Psoas muscle (tissue), 8 donors: Measurements from ENCODE around the gene EEF1AKMT1. TPM values are rescaled to one million over a fixed set of nuclear protein-coding genes. Genes with fewer than 3 reads are reported as not detected.

Experiments
- ATAC-seq, 4 donors: fragments of 200-7000 bp; cut with Tn5 transposase; one replicate each; pipeline ENCODE4 v1.9.1; 2020; ENCODE audit warnings: moderate library complexity in 3 of 4, mild to moderate bottlenecking in 2 of 4
- DNase-seq, 2 donors: peaks; one replicate each; pipeline ENCODE4 v3.0.0-alpha.2; 2020
- H3K27ac ChIP-seq: fragments of 200-600 bp; one replicate; pipeline ENCODE4 v1.8.0; 2022
- H3K27me3 ChIP-seq, 3 donors: fragments of 200-600 bp in 1 of 3; one replicate each; pipeline versions ENCODE4 v1.6.1 to v1.8.0; 2013 to 2022; ENCODE audit warnings: low read length in 2 of 3, mild to moderate bottlenecking in 2 of 3, moderate library complexity in 1 of 3; ENCODE audit not compliant: insufficient read depth in 3 of 3
- H3K36me3 ChIP-seq, 2 donors: fragments of 200-600 bp in 1 of 2; one replicate each; pipeline versions ENCODE4 v1.6.1 to v1.8.0; 2013 to 2022; ENCODE audit warnings: low read depth in 1 of 2, mild to moderate bottlenecking in 1 of 2, moderate library complexity in 1 of 2; ENCODE audit not compliant: insufficient read depth in 1 of 2
- H3K4me1 ChIP-seq: fragments of 200-600 bp; one replicate; pipeline ENCODE4 v1.8.0; 2022
- H3K4me3 ChIP-seq: fragments of 200-600 bp; one replicate; pipeline ENCODE4 v1.8.0; 2022; ENCODE audit warnings: mild to moderate bottlenecking
- H3K9me3 ChIP-seq: fragments of 200-600 bp; one replicate; pipeline ENCODE4 v1.8.0; 2022
- CTCF ChIP-seq: fragments of 200-600 bp; IDR thresholded peaks from one replicate; pipeline ENCODE4 v1.8.0; 2022; ENCODE audit warnings: antibody characterized with exemption
- WGBS, 3 donors: extraction: QIAGEN DNeasy Blood & Tissue Kit; methylation state at CpG; one replicate each; pipeline versions ENCODE4 v1.1.6 to v1.1.7; 2013; 5-methylcytosine and 5-hydroxymethylcytosine counted together
- intact Hi-C, 2 donors: fragments of 100-400 bp; cut with DNase I; formaldehyde crosslinking; loops; one replicate each; pipeline versions ENCODE4 v1.11.0 to v1.14.2; 2022
- polyA plus RNA-seq, 3 donors: library from polyadenylated mRNA; stranded (reverse); fragments of 200-250 nt; gene quantifications; one replicate each; pipeline ENCODE4 v1.2.3, GENCODE V29; 2013
- total RNA-seq, 4 donors: library from RNA; stranded (reverse); fragmentation: NEBNext Ultra II Directional in 2 of 4; extraction: Animal tissue kit (Norgen Biotek cat#: 25700) in 2 of 4; gene quantifications; one replicate each; pipeline versions ENCODE4 v1.2.1 to v1.2.4, GENCODE V29; 2021 to 2023
- donor health status: healthy with polysubstance abuse.
- donor health status: DM: no; HTN: no; CAD: no; lungs with moderate emphysema.
- donor health status: Bipolar disorder and iron deficiency.
- donor health status: healthy.
- donor health status: DM: yes; HTN: yes; CAD: no.
- donor health status: DM: no; HTN: no; CAD: no.
- donor health status: DM: no; HTN: no; CAD: no.
- donor health status: DM: yes; HTN: yes; CAD: no.

The EEF1AKMT1 gene
- total and polyA plus RNA-seq, 7 donors, result 5.1 to 9.9 (median 8.2) TPM

GRCh38 chr13:20782116-20782708 lies 8.5 kb upstream of the EEF1AKMT1 start:
- Histone ChIP-seq H3K27me3 (no peaks in the 10 kb centered on the region), H3K4me3 (no peak overlapping the region), H3K4me1 (peaks cover 3% of the 10 kb centered on the region), H3K9me3 (no peaks in the 10 kb centered on the region), H3K36me3 (peaks cover 7 to 80% of the 10 kb centered on the region in 2 donors), H3K27ac (no peak overlapping the region)
- DNase-seq (no peak), ATAC-seq (no peak)
- no peak for TF ChIP-seq CTCF
- intact Hi-C loops, result no loop called here
- WGBS, 3 donors, result 72 to 87% (median 73%) methylated on average over 3 of the region's 3 CpGs

GRCh38 chr13:20780317-20780716 lies 6.6 kb upstream of the EEF1AKMT1 start:
- 70 to 86% (median 82%) methylated on average over 1 of the region's 1 CpG for WGBS, 3 donors
- Histone ChIP-seq H3K4me1 (peaks cover 3% of the 10 kb centered on the region), H3K4me3 (no peak overlapping the region), H3K27ac (no peak overlapping the region), H3K36me3 (peaks cover 5 to 63% of the 10 kb centered on the region in 2 donors), H3K9me3 (no peaks in the 10 kb centered on the region), H3K27me3 (no peaks in the 10 kb centered on the region)
- ATAC-seq, result no peak
- intact Hi-C loops, result no loop called here
- no peak for TF ChIP-seq CTCF
- DNase-seq, result no peak

- DNase-seq (no peak), ATAC-seq (no peak)
- TF ChIP-seq CTCF, result no peak
- Histone ChIP-seq H3K27me3 (no peaks in the 10 kb centered on the region), H3K4me3 (no peak overlapping the region), H3K27ac (no peak overlapping the region), H3K9me3 (no peaks in the 10 kb centered on the region), H3K4me1 (peaks cover 3% of the 10 kb centered on the region), H3K36me3 (peaks cover 5 to 54% of the 10 kb centered on the region in 2 donors)
- 83 to 92% (median 88%) methylated on average over 7 of the region's 7 CpGs for WGBS, 3 donors
- intact Hi-C loops, result loop anchor here in 1 of 2 donors (10.0 kb wide), 1 partner anchor 255 kb away; the partner anchor contains the start of gene CRYL1
Observed at GRCh38 chr13:20779405-20779804, 5.6 kb upstream of the EEF1AKMT1 start.

- ATAC-seq (no peak), DNase-seq (no peak)
- no peaks in the 10 kb centered on the region for H3K9me3 ChIP-seq
- peaks cover 5 to 43% of the 10 kb centered on the region in 2 donors for H3K36me3 ChIP-seq
- no peak overlapping the region for H3K27ac ChIP-seq
- no peaks in the 10 kb centered on the region for H3K27me3 ChIP-seq
- peaks cover 3% of the 10 kb centered on the region for H3K4me1 ChIP-seq
- intact Hi-C loops, result loop anchor here in 1 of 2 donors (10.0 kb wide), 1 partner anchor 254 kb away; the partner anchor contains the start of gene CRYL1
- no peak overlapping the region for H3K4me3 ChIP-seq
- no peak for TF ChIP-seq CTCF
- WGBS, 3 donors, result 90 to 96% (median 93%) methylated on average over 1 of the region's 1 CpG
Observed at GRCh38 chr13:20778311-20778710, 4.5 kb upstream of the EEF1AKMT1 start.

- Histone ChIP-seq H3K9me3 (no peaks in the 10 kb centered on the region), H3K36me3 (peaks cover 0 to 27% of the 10 kb centered on the region in 2 donors), H3K4me3 (no peak overlapping the region), H3K4me1 (peaks cover 3% of the 10 kb centered on the region), H3K27ac (no peak overlapping the region), H3K27me3 (no peaks in the 10 kb centered on the region)
- intact Hi-C loops, result loop anchor here in 1 of 2 donors (10.0 kb wide), 1 partner anchor 252 kb away; the partner anchor contains the start of gene CRYL1
- no peak for ATAC-seq
- no peak for DNase-seq
- 78 to 88% (median 88%) methylated on average over 1 of the region's 1 CpG for WGBS, 3 donors
- no peak for TF ChIP-seq CTCF
Observed at GRCh38 chr13:20776751-20777150, 3.0 kb upstream of the EEF1AKMT1 start.
